Activated CD4-positive, alpha-beta T cell treated with anti-CD3 and anti-CD28 coated beads for 36 hours (primary cell): ENCODE results near the gene PRR16. TPM values are rescaled to one million over a fixed set of nuclear protein-coding genes. Genes with fewer than 3 reads are reported as not detected.

Source experiments
- ATAC-seq: fragments of 200-7000 bp; cut with Tn5 transposase; one replicate; pipeline ENCODE4 v1.10.0; 2021; ENCODE audit warnings: mild to moderate bottlenecking, moderate library complexity
- CTCF ChIA-PET: fragments of 350-600 bp; sonication (Branson Sonifier 250); formaldehyde crosslinking; loops from one replicate; lab custom pipeline; 2021; ENCODE audit warnings: antibody characterized with exemption; lab: Charles Lee
- POLR2A ChIA-PET: fragments of 350-600 bp; sonication (Branson Sonifier 250); formaldehyde crosslinking; loops from one replicate; lab custom pipeline; 2021; ENCODE audit warnings: antibody characterized with exemption, inconsistent platforms; lab: Charles Lee
- DNase-seq: peaks from one replicate; pipeline ENCODE4 v3.0.0-alpha.2; 2020
- H3K27ac Mint-ChIP-seq: one replicate; pipeline ENCODE4 v1.8.0; 2021; ENCODE audit warnings: mixed read lengths
- H3K27me3 Mint-ChIP-seq: one replicate; pipeline ENCODE4 v1.8.0; 2021; ENCODE audit warnings: mixed read lengths
- H3K36me3 Mint-ChIP-seq: one replicate; pipeline ENCODE4 v1.8.0; 2021; ENCODE audit warnings: low read depth, mixed read lengths
- H3K4me1 Mint-ChIP-seq: one replicate; pipeline ENCODE4 v1.8.0; 2021; ENCODE audit warnings: mixed read lengths
- H3K4me3 Mint-ChIP-seq: one replicate; pipeline ENCODE4 v1.8.0; 2021; ENCODE audit warnings: mild to moderate bottlenecking, moderate library complexity, mixed read lengths
- H3K9me3 Mint-ChIP-seq: one replicate; pipeline ENCODE4 v1.8.0; 2021; ENCODE audit warnings: low read depth, mixed read lengths
- intact Hi-C, 2 experiments: fragments of 100-400 bp; cut with DNase I in 1 of 2; cut with micrococcal nuclease in 1 of 2; formaldehyde crosslinking; loops; one replicate each; pipeline versions ENCODE4 v1.14.2 to v1.15.1; 2022 to 2024; cut with DNase I, micrococcal nuclease
- total RNA-seq, 2 experiments: library from RNA; stranded (reverse); gene quantifications; one replicate each; pipeline ENCODE4 v1.2.3, GENCODE V29; 2021

Gene PRR16
- total RNA-seq, 2 experiments from 2014 or later: not detected

GRCh38 chr5:120545951-120546350, 81.9 kb downstream of the PRR16 start:
- DNase-seq: no peak
- Mint-ChIP-seq H3K4me1 (no peaks in the 10 kb centered on the region), H3K4me3 (no peak overlapping the region), H3K36me3 (no peaks in the 10 kb centered on the region), H3K27me3 (no peaks in the 10 kb centered on the region), H3K27ac (no peak overlapping the region), H3K9me3 (peaks cover 3% of the 10 kb centered on the region)
- CTCF ChIA-PET: no interaction called here
- POLR2A ChIA-PET: no interaction called here
- intact Hi-C loops: no loop called here
- ATAC-seq: no peak

- intact Hi-C loops: no loop called here
- Mint-ChIP-seq H3K36me3 (no peaks in the 10 kb centered on the region), H3K27me3 (no peaks in the 10 kb centered on the region), H3K4me3 (no peak overlapping the region), H3K9me3 (peaks cover 3% of the 10 kb centered on the region), H3K27ac (no peak overlapping the region), H3K4me1 (no peaks in the 10 kb centered on the region)
- DNase-seq (no peak), ATAC-seq (no peak)
- ChIA-PET POLR2A (no interaction called here), CTCF (no interaction called here)
Observed at GRCh38 chr5:120546922-120547321, 82.8 kb downstream of the PRR16 start.

GRCh38 chr5:120550358-120550757, 86.3 kb downstream of the PRR16 start:
- DNase-seq (no peak), ATAC-seq (no peak)
- Mint-ChIP-seq H3K4me1 (no peaks in the 10 kb centered on the region), H3K27ac (no peak overlapping the region), H3K27me3 (no peaks in the 10 kb centered on the region), H3K4me3 (no peak overlapping the region), H3K36me3 (no peaks in the 10 kb centered on the region), H3K9me3 (peaks cover 3% of the 10 kb centered on the region)
- ChIA-PET POLR2A (interaction anchor here (0.5 kb wide), 1 partner anchor 77 kb away, joined by 3 read pairs; no protein-coding TSS in a partner anchor), CTCF (no interaction called here)
- intact Hi-C loops: no loop called here

GRCh38 chr5:120552638-120553037, 88.5 kb downstream of the PRR16 start:
- H3K27me3 Mint-ChIP-seq: no peaks in the 10 kb centered on the region
- intact Hi-C loops: no loop called here
- H3K4me1 Mint-ChIP-seq: no peaks in the 10 kb centered on the region
- no peak for ATAC-seq
- no peak overlapping the region for H3K27ac Mint-ChIP-seq
- CTCF ChIA-PET: no interaction called here
- no peaks in the 10 kb centered on the region for H3K9me3 Mint-ChIP-seq
- no peak overlapping the region for H3K4me3 Mint-ChIP-seq
- DNase-seq: no peak
- POLR2A ChIA-PET: no interaction called here
- H3K36me3 Mint-ChIP-seq: no peaks in the 10 kb centered on the region

- H3K36me3 Mint-ChIP-seq: no peaks in the 10 kb centered on the region
Observed at GRCh38 chr5:120555345-120555744, 91.2 kb downstream of the PRR16 start.

GRCh38 chr5:120564013-120564412, 99.9 kb downstream of the PRR16 start:
- intact Hi-C loops: no loop called here
- Mint-ChIP-seq H3K27me3 (no peaks in the 10 kb centered on the region), H3K36me3 (no peaks in the 10 kb centered on the region), H3K4me3 (no peak overlapping the region), H3K4me1 (no peaks in the 10 kb centered on the region), H3K27ac (no peak overlapping the region), H3K9me3 (peaks cover under 1% of the 10 kb centered on the region)
- ATAC-seq (no peak), DNase-seq (no peak)
- ChIA-PET CTCF (no interaction called here), POLR2A (no interaction called here)

More at GRCh38 chr5:120555345-120555744, 91.2 kb downstream of the PRR16 start:
- CTCF ChIA-PET: no interaction called here
- intact Hi-C loops: no loop called here
- POLR2A ChIA-PET: interaction anchor here (0.6 kb wide), 1 partner anchor 1465 kb away, joined by 4 read pairs; no protein-coding TSS in a partner anchor
- no peaks in the 10 kb centered on the region for H3K4me1 Mint-ChIP-seq
- DNase-seq (no peak), ATAC-seq (no peak)
- no peak overlapping the region for H3K27ac Mint-ChIP-seq
- peaks cover 6% of the 10 kb centered on the region for H3K9me3 Mint-ChIP-seq
- H3K4me3 Mint-ChIP-seq: no peak overlapping the region
- H3K27me3 Mint-ChIP-seq: no peaks in the 10 kb centered on the region

- H3K4me1 Mint-ChIP-seq: no peaks in the 10 kb centered on the region
- ATAC-seq: no peak
Observed at GRCh38 chr5:120567066-120567465, 103.0 kb downstream of the PRR16 start.

GRCh38 chr5:120567921-120568320, 103.8 kb downstream of the PRR16 start:
- H3K9me3 Mint-ChIP-seq: no peaks in the 10 kb centered on the region
- H3K4me1 Mint-ChIP-seq: no peaks in the 10 kb centered on the region
- H3K4me3 Mint-ChIP-seq: no peak overlapping the region

More at GRCh38 chr5:120567066-120567465, 103.0 kb downstream of the PRR16 start:
- no peaks in the 10 kb centered on the region for H3K27me3 Mint-ChIP-seq
- ChIA-PET CTCF (no interaction called here), POLR2A (no interaction called here)
- intact Hi-C loops: no loop called here
- DNase-seq: no peak
- H3K36me3 Mint-ChIP-seq: no peaks in the 10 kb centered on the region
- H3K27ac Mint-ChIP-seq: no peak overlapping the region
- H3K9me3 Mint-ChIP-seq: no peaks in the 10 kb centered on the region
- no peak overlapping the region for H3K4me3 Mint-ChIP-seq

GRCh38 chr5:120568711-120569110, 104.6 kb downstream of the PRR16 start:
- no peaks in the 10 kb centered on the region for H3K27me3 Mint-ChIP-seq
- H3K4me3 Mint-ChIP-seq: no peak overlapping the region
- no peak for ATAC-seq
- H3K9me3 Mint-ChIP-seq: no peaks in the 10 kb centered on the region
- H3K27ac Mint-ChIP-seq: no peak overlapping the region
- ChIA-PET POLR2A (no interaction called here), CTCF (no interaction called here)
- H3K36me3 Mint-ChIP-seq: no peaks in the 10 kb centered on the region
- DNase-seq: no peak
- intact Hi-C loops: no loop called here
- no peaks in the 10 kb centered on the region for H3K4me1 Mint-ChIP-seq

More at GRCh38 chr5:120567921-120568320, 103.8 kb downstream of the PRR16 start:
- CTCF ChIA-PET: no interaction called here
- Mint-ChIP-seq H3K27ac (no peak overlapping the region), H3K27me3 (no peaks in the 10 kb centered on the region), H3K36me3 (no peaks in the 10 kb centered on the region)
- POLR2A ChIA-PET: no interaction called here
- DNase-seq (no peak), ATAC-seq (no peak)
- intact Hi-C loops: no loop called here

- intact Hi-C loops: no loop called here
- Mint-ChIP-seq H3K27me3 (no peaks in the 10 kb centered on the region), H3K27ac (no peak overlapping the region), H3K36me3 (no peaks in the 10 kb centered on the region), H3K4me3 (no peak overlapping the region), H3K9me3 (peaks cover 6% of the 10 kb centered on the region), H3K4me1 (no peaks in the 10 kb centered on the region)
- no peak for DNase-seq
- no peak for ATAC-seq
- CTCF ChIA-PET: no interaction called here
- POLR2A ChIA-PET: no interaction called here
Observed at GRCh38 chr5:120576588-120576987, 112.5 kb downstream of the PRR16 start.

GRCh38 chr5:120582635-120583034, 118.5 kb downstream of the PRR16 start:
- intact Hi-C loops: no loop called here
- ATAC-seq (no peak), DNase-seq (no peak)
- ChIA-PET POLR2A (no interaction called here), CTCF (no interaction called here)
- no peak overlapping the region for H3K27ac Mint-ChIP-seq
- no peaks in the 10 kb centered on the region for H3K4me1 Mint-ChIP-seq
- H3K4me3 Mint-ChIP-seq: no peak overlapping the region
- H3K36me3 Mint-ChIP-seq: no peaks in the 10 kb centered on the region
- peaks cover 4% of the 10 kb centered on the region for H3K9me3 Mint-ChIP-seq
- no peaks in the 10 kb centered on the region for H3K27me3 Mint-ChIP-seq

- Mint-ChIP-seq H3K27ac (no peak overlapping the region), H3K36me3 (no peaks in the 10 kb centered on the region), H3K4me3 (no peak overlapping the region), H3K27me3 (no peaks in the 10 kb centered on the region), H3K4me1 (no peaks in the 10 kb centered on the region), H3K9me3 (peaks cover 6% of the 10 kb centered on the region)
- intact Hi-C loops: no loop called here
- ATAC-seq (no peak), DNase-seq (no peak)
- CTCF ChIA-PET: no interaction called here
- POLR2A ChIA-PET: no interaction called here
Observed at GRCh38 chr5:120586646-120587045, 122.5 kb downstream of the PRR16 start.
